Loucy (cell line): ENCODE results near the gene NOTO.

Experiments
- H2AFZ ChIP-seq: fragments of 200-600 bp; sonication (generic); 2 replicates; pipeline ENCODE4 v1.6.0; 2016; ENCODE audit warnings: antibody characterized with exemption, mild to moderate bottlenecking, low read length, moderate library complexity
- H3F3A ChIP-seq: fragments of 200-600 bp; 2 replicates; pipeline ENCODE4 v1.6.0; 2016; ENCODE audit warnings: antibody characterized with exemption, low read depth, mild to moderate bottlenecking
- H3K27me3 ChIP-seq: fragments of 200-600 bp; sonication (generic); 2 replicates; pipeline ENCODE4 v1.6.1; 2014; ENCODE audit warnings: low read length, mild to moderate bottlenecking; ENCODE audit not compliant: insufficient read depth, poor library complexity, severe bottlenecking
- H3K36me3 ChIP-seq: fragments of 200-600 bp; sonication (generic); 2 replicates; pipeline ENCODE4 v1.6.1; 2016; ENCODE audit warnings: low read length; ENCODE audit not compliant: insufficient read depth
- H3K4me1 ChIP-seq: fragments of 200-600 bp; sonication (generic); 2 replicates; pipeline ENCODE4 v1.5.1; 2014; ENCODE audit warnings: low read length, mild to moderate bottlenecking; ENCODE audit not compliant: insufficient read depth, poor library complexity, severe bottlenecking
- H3K4me2 ChIP-seq: fragments of 200-600 bp; sonication (generic); 2 replicates; pipeline ENCODE4 v1.6.0; 2014; ENCODE audit warnings: antibody characterized with exemption, low read length, low read depth, mild to moderate bottlenecking; ENCODE audit not compliant: poor library complexity, severe bottlenecking
- H3K4me3 ChIP-seq: fragments of 200-600 bp; sonication (generic); 2 replicates; pipeline ENCODE4 v1.5.1; 2014; ENCODE audit warnings: low read length, mild to moderate bottlenecking, mixed read lengths; ENCODE audit not compliant: poor library complexity, severe bottlenecking
- H3K79me2 ChIP-seq: fragments of 200-600 bp; sonication (generic); 2 replicates; pipeline ENCODE4 v1.6.1; 2014; ENCODE audit warnings: low read length; ENCODE audit not compliant: insufficient read depth
- H3K9ac ChIP-seq: fragments of 200-600 bp; sonication (generic); 2 replicates; pipeline ENCODE4 v1.6.0; 2014; ENCODE audit warnings: mild to moderate bottlenecking, low read depth, low read length, moderate library complexity; ENCODE audit not compliant: poor library complexity, severe bottlenecking
- H3K9me2 ChIP-seq: fragments of 200-600 bp; sonication (generic); replicated peaks from 2 replicates; pipeline ENCODE4 v1.6.1; 2016; ENCODE audit warnings: low read depth, low read length, mixed read lengths
- H3K9me3 ChIP-seq: fragments of 200-600 bp; sonication (generic); 2 replicates; pipeline ENCODE4 v1.6.1; 2014; ENCODE audit warnings: mild to moderate bottlenecking, antibody characterized with exemption, low read length, low read depth; ENCODE audit not compliant: insufficient read depth
- H4K20me1 ChIP-seq: fragments of 200-600 bp; sonication (generic); 2 replicates; pipeline ENCODE4 v1.6.0; 2014; ENCODE audit warnings: antibody characterized with exemption, low read length, mild to moderate bottlenecking; ENCODE audit not compliant: insufficient read depth, poor library complexity, severe bottlenecking
- EZH2phosphoT487 ChIP-seq: fragments of 200-600 bp; IDR thresholded peaks from 2 replicates; pipeline ENCODE4 v1.6.1; 2018; ENCODE audit warnings: antibody characterized with exemption, mild to moderate bottlenecking, moderate library complexity, borderline replicate concordance
- TF ChIP-seq, protein P1 (sequence below): fragments of 200-600 bp; sonication (generic); conservative IDR thresholded peaks from 2 replicates; pipeline ENCODE4 v1.5.1; 2014; ENCODE audit warnings: mild to moderate bottlenecking, antibody characterized with exemption, low read length

NOTO gene

DNA sequence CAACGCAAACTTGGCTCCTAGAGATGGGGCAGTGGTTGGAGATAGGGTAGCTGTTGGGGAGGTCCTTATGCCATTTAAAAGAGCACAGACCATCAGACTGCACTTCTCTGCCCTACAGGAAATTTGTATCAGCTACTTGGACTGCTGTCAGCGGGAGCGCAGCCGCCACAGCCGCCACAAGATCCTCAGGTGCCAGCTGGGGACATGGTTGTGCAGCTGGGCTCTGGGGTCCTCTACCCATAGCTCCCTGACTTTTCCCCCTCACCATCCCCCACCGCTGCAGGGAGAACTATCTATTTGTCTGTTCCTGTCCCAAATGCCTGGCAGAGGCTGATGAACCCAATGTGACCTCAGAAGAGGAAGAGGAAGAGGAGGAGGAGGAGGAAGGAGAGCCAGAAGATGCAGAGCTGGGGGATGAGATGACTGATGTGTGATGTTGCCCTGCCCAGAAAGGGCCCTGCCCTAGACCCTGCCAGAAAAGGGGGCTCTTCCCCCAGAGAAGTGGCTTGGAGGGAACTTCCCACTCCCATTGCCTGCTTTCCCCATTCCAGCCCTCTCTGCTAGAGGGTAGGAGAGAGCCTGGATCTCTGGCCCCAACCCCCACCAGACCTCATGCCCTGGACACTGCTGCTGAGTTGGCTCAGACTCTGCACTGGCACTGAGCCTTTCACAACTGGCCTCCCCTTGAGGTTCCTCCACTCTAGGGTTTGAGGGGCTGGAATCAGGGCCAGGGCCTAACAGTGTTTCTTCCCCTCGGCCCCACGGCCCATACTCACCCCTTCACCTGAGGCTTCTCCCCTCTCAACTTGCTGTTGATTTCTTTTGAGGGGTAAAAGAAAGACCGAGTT, 23.4 kb downstream of the NOTO start:
- Histone ChIP-seq H3K9ac (no peak overlapping the region), H3K9me2 (no peaks in the 10 kb centered on the region), H3K36me3 (peaks cover 26% of the 10 kb centered on the region; the same call in 1 of the 2 replicates), H2AFZ (no peak overlapping the region), H4K20me1 (no peaks in the 10 kb centered on the region), H3K4me1 (no peaks in the 10 kb centered on the region), H3K4me3 (no peak overlapping the region), H3K4me2 (no peak overlapping the region), H3K79me2 (no peaks in the 10 kb centered on the region), H3K9me3 (no peaks in the 10 kb centered on the region), H3K27me3 (no peaks in the 10 kb centered on the region), H3F3A (no peaks in the 10 kb centered on the region)
- no peak for TF ChIP-seq EZH2phosphoT487
- TF ChIP-seq, protein P1, sequence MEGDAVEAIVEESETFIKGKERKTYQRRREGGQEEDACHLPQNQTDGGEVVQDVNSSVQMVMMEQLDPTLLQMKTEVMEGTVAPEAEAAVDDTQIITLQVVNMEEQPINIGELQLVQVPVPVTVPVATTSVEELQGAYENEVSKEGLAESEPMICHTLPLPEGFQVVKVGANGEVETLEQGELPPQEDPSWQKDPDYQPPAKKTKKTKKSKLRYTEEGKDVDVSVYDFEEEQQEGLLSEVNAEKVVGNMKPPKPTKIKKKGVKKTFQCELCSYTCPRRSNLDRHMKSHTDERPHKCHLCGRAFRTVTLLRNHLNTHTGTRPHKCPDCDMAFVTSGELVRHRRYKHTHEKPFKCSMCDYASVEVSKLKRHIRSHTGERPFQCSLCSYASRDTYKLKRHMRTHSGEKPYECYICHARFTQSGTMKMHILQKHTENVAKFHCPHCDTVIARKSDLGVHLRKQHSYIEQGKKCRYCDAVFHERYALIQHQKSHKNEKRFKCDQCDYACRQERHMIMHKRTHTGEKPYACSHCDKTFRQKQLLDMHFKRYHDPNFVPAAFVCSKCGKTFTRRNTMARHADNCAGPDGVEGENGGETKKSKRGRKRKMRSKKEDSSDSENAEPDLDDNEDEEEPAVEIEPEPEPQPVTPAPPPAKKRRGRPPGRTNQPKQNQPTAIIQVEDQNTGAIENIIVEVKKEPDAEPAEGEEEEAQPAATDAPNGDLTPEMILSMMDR, result no peak

DNA sequence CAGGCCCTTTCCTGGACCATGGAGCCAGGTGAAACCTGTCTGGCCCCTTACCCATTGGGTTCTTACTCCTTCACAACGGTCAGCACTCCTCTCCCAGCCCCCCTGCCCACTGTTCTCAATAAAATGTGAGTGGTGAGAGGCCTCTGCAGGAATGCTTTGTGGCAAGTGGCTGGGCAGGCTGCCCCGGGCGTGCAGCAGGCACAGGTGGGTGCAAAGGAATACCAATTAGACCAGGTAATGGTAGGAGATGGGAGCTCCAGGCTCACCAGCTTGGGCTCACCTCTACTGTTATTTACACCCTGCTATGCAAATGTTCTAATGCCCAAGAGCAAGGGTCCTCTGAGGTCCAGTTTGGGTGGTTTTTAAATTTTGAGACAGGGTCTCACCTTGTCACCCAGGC, 24.7 kb downstream of the NOTO start:
- H3K9ac ChIP-seq, result no peak overlapping the region
- H3K4me2 ChIP-seq, result no peak overlapping the region
- TF ChIP-seq, protein P1, result no peak
- no peak for TF ChIP-seq EZH2phosphoT487
- H3K27me3 ChIP-seq, result no peaks in the 10 kb centered on the region
- no peaks in the 10 kb centered on the region for H3K9me2 ChIP-seq
- H3K4me3 ChIP-seq, result no peak overlapping the region
- H3K9me3 ChIP-seq, result no peaks in the 10 kb centered on the region
- no peaks in the 10 kb centered on the region for H4K20me1 ChIP-seq
- H3K36me3 ChIP-seq, result peaks cover 17% of the 10 kb centered on the region; the same call in 1 of the 2 replicates
- no peak overlapping the region for H2AFZ ChIP-seq
- no peaks in the 10 kb centered on the region for H3K4me1 ChIP-seq
- H3K79me2 ChIP-seq, result peaks cover 6% of the 10 kb centered on the region; the same call in 1 of the 2 replicates
- H3F3A ChIP-seq, result no peaks in the 10 kb centered on the region

- no peaks in the 10 kb centered on the region for H3K9me3 ChIP-seq
- H3K4me1 ChIP-seq, result peaks cover 5% of the 10 kb centered on the region
- no peaks in the 10 kb centered on the region for H3K9me2 ChIP-seq
- no peak overlapping the region for H3K4me3 ChIP-seq
- H4K20me1 ChIP-seq, result peaks cover 4% of the 10 kb centered on the region
- peaks cover 11% of the 10 kb centered on the region; the same call in 1 of the 2 replicates for H3K79me2 ChIP-seq
- peaks cover 7% of the 10 kb centered on the region; the same call in 1 of the 2 replicates for H3K36me3 ChIP-seq
- no peak for TF ChIP-seq EZH2phosphoT487
- TF ChIP-seq, protein P1, result no peak
- no peaks in the 10 kb centered on the region for H3K27me3 ChIP-seq
- no peak overlapping the region for H2AFZ ChIP-seq
- H3K4me2 ChIP-seq, result no peak overlapping the region
- H3F3A ChIP-seq, result no peaks in the 10 kb centered on the region; the same call in 1 of the 2 replicates
- no peak overlapping the region for H3K9ac ChIP-seq
These were observed 26.3 kb downstream of the NOTO start for GRCh38 chr2:73228631-73229030.
